Suppressor macrophage treated with lipopolysaccharide for 4 hours (primary cell): Measurements from ENCODE around the gene BLOC1S5.
"Not testable (repeated sequence)": the region's sequence is repeated elsewhere in the genome, so short reads cannot be mapped to it uniquely, and the experiment has no call there.

Experiments used
- DNase-seq: peaks from one replicate; pipeline ENCODE4 v3.0.0-alpha.2; 2020

The BLOC1S5 gene

DNA sequence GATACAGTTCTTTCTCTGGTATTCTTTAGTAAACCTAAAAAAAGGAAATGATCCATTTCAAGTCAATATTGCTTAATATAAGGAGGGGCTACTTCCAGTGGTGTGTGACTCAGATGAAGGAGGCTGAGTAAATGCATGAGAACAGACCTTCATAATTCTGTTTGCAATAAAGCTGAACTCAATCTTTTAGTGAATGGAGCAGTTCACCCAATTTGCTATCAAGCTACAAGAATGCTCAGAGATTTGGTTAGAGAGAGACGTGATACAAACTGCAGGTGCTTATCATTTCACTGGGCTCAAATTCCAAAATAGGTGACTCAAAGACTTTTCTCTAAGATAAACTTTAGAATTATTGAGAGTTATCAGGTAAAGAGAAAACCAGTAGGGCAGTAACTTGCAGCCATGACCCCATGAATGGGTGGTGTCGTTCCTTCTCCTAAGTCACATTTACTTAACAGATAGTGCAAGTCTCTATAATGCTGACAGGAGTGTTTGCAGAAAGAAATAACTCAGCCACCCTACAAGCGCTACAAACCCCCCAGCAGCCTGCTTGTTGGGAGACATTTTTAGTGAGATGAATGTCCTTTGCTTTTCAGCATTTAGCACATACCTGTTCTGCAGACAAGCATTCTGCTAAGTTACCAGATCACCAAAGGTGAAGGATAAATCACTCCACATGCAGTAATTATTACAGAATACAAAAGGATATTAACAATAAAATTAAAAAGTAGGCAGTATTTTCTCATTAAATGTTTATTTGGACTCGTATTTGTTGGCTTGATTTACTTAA lies 16.4 kb upstream of the BLOC1S5 start:
- peak; percentile 76 for DNase-seq

GRCh38 chr6:8079126-8079525 lies 14.9 kb upstream of the BLOC1S5 start:
- DNase-seq: no peak

- DNase-seq: no peak
Observed at GRCh38 chr6:8077991-8078390, 13.8 kb upstream of the BLOC1S5 start.

DNA sequence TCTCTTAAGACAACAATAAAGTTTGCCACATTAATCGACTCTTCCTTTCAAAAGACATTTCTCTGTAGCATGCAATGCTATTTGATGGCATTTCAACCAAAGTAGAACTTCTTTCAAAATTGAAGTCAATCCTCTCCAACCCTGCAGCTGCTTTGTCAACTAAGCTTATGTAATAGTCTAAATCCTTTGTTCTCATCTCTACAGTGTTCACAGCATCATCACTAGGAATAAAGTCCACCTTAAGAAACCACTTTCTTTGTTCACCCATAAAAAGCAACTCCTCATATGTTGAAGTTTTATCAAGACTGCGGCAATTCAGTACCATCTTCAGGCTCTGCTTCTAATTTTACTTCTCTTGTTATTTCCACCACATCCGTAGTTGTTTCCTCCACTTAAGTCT lies 11.5 kb upstream of the BLOC1S5 start:
- no peak for DNase-seq

DNA sequence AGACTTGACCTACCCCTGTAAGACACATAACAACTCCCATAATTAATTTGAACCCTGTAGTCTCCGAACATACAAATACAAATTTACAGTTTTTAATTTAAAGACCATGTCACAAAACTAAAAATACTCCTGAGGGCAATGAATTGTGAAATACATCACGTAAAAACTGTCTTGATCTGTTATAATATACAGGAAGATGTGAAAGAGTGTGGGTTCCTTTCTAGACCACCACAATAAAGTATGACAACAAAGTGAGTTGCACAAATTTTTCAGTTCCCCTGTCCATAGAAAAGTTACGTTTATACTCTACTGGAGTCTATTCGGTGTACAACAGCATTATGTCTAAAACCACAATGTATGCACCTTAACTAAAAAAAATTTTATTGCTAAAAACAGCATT lies 11.0 kb upstream of the BLOC1S5 start:
- DNase-seq: no peak

DNA sequence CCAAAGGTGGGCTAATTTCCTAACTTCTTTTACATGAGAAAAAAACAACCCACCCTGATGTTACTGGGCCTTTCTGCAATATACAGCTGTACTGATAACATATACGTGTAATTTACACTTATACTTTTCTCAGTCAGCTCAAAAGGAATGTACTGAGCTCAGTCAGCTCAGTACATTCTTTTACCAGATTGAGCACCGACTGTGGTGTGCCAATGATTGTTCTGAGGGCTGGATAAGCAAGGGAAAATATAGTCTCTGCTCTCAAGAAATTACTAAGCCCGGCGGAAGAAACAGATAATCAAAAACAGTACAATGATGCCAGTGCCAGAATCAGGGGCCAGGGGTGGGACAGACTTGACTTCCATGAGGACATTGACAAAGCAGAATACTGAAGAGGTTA lies 10.0 kb upstream of the BLOC1S5 start:
- no peak for DNase-seq

DNA sequence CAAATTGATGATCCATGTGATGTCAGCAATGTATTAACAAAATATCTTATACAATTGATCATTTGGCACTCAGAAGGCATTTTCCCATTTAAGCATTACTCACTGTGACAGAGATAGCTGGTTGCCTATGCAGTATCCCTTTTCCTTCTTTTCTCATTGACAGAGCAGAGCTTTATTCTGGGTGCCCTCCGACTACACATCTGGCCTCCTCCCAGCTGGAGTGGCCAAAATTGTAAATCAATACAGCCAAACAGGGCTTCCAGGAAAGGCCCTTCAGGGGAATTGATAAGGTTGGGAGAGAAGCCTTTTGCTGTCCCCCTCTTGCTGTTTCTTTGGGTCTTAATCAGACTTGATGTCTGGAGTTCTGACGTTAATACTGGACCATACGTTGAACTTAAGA lies 9.6 kb upstream of the BLOC1S5 start:
- no peak for DNase-seq

GRCh38 chr6:8070718-8071117 lies 6.5 kb upstream of the BLOC1S5 start:
- DNase-seq: no peak

DNA sequence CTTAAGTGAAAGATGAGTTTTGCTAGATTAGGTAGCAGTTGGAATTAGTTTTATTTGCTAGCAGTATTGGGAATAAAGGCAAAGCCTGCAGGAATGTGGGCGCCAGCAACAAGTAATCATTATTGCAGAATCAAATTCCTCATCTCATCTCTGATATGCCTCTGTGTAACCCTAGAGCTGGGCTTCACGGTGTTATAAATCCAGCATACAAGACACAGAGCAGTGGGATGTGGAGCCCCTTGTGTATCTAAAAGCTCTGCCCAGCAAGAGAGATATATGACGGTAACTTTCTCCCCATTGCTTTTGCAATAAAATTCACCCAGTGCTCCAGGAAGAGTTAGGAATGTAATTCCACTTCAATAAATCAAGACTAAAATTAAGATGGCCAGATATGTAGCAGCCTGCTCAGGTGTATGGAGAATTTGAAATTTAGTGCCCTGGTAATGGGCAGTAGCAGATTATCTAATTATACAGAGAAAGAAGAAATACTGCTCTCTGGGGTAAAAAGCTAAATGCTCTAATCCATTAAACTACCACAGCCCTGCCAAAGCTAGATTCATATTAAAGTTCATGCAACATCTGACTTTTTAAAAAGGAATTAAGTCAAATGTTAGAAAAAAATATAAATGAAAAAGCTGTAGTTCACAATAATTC lies 5.6 kb upstream of the BLOC1S5 start:
- DNase-seq: no peak

DNA sequence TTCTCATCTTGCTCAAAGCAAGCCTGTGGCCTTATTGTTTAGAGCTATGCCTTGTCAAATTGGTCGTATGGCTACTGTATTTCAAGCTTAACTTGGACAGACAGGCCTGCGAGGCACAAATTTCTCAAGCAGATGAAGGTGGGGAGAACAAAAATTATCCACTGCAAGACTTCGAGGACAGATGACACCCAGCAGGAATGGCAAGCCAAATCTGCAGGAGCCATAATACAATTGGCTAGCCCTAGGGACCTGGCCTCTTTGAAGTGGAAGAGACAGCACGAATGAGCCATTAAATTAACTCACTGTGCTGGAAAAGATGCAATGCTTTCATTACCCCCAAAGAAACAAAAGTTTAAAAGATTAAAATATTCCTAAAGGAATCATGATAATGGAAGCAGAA lies 5.0 kb upstream of the BLOC1S5 start:
- no peak for DNase-seq

GRCh38 chr6:8066108-8066507 lies 1.9 kb upstream of the BLOC1S5 start:
- no peak for DNase-seq

GRCh38 chr6:8065519-8065911 lies 1.3 kb upstream of the BLOC1S5 start:
- peak; percentile 28 for DNase-seq

DNA sequence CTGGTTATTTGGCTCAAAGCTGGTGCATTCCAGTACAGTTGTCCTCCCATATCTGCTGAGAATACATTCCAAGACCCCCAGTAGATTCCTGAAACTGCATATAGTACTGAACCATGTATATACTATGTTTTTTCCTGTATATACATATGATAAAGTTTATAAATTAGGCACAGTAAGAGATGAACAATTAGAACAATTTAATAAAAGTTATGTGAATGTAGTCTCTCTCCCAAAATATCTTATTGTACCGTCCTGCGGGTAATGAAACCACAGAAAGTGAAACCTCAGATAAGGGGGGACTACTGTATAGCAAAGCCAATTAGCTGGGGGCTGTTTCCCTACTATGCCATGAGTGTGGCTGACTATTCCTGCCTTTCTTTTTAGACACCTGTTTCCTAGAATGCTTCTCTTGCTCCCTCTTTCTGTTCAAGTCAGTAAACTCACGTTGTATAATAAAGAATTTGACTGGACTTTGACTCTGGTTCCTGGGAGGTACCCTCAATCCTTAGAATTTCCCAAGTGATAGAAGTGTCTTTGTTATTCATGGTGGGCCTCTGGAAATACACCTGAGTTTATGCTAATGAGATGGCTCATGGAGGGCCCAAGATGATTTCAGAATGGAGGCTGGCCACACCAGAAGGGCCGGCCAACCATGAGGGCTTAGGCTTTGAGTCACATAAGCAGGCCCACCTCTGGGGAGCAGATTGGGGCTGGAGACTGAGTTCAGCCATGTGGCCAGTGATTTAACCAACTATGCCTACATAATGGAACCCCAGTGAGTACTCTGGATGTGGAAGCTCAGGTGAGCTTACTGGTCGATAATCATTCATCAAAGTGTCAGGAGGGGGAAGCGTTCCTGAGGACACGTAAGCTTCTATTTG lies 689 bp upstream of the BLOC1S5 start:
- DNase-seq: no peak

- DNase-seq: no peak
Observed at GRCh38 chr6:8061736-8062135, 2.5 kb downstream of the BLOC1S5 start.

GRCh38 chr6:8060346-8060745 lies 3.8 kb downstream of the BLOC1S5 start:
- DNase-seq: no peak

DNA sequence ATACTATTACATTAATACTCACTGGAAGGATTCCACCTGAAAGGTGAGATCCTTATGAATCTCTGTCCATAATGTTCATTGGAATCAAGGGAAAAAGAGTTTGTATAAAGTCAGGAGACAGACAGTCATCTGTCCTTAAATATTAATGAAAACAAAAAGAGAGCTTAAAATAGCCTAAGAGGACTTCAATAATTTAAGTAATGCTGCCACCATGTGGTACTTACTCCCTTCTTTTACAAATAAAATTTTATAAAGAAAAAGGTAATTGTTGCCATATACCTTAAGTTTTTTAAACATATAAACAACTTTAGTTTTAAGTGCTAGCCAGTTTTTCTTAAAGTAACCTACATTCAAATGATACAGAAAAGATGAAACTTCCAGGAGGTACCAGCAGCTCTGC lies 5.1 kb downstream of the BLOC1S5 start:
- peak; percentile 44 for DNase-seq

DNA sequence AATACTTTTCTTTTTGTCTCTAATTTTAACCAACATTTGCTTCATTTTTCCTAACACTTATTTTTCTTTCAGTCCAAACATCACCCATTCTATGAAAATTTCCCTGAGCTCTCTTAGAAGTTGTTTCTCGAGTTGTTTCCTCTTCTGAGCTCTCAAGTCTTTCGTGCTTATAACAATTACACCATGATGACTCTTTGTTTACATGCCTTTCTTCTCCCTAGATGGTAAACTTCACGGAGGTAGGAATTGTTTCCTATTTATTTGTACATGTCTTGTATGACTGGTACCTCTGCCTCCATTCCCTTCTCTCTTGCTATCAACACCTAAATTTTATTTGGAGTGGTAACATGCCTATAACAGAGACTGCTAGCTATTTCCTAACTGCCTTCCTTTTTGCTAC lies 6.4 kb downstream of the BLOC1S5 start:
- no peak for DNase-seq

- no peak for DNase-seq
Observed at GRCh38 chr6:8057263-8057662, 6.9 kb downstream of the BLOC1S5 start.

- DNase-seq: no peak
Observed at GRCh38 chr6:8054276-8054675, 9.9 kb downstream of the BLOC1S5 start.

DNA sequence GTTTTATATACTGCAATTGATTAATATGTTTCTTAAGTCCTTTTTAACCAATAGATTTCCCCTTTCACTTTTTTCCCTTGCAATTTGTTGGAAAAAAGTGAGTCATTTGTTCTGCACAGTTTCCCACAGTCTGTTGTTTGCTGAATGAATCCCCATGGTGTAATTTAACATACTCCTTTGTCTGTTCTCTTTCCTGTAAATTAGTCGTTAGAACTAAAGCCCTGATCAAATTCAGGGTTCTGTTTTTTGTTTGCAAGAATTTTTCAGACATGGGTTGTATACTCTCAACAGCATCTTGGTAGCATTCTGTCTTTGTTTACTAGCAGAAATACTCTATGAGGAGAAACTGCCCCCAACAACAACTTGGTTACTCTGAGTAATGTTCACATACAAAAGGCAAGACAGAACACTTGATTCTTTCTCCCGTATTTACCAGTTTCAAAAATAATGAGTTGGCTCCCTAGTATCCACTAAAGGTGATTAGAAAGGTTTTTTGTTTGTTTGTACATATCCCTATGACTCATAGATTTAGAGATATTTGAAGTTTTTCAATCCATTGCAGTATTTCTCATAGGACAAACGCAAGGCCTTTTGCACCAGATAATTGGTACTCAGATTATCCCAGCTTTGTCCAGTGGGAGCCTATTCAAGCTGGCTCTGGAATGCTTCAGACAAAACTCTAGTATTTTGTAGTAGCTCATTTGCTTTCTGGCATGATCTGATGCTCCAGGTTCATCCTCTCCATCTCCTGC lies 16.5 kb downstream of the BLOC1S5 start:
- DNase-seq: no peak

GRCh38 chr6:8045769-8046168 lies 18.4 kb downstream of the BLOC1S5 start:
- not testable (repeated sequence) for DNase-seq

GRCh38 chr6:8043221-8043620 lies 21.0 kb downstream of the BLOC1S5 start:
- DNase-seq: no peak
